Tibial nerve (tissue), 3 donors: ENCODE results near the gene SIAH2.

Source experiments
- CTCF ChIP-seq, 5 experiments: fragments of 200-600 bp in 3 of 5; fragments of 450-650 bp in 2 of 5; sonication (generic) in 3 of 5; IDR thresholded peaks; one replicate each; pipeline ENCODE4 v1.5.1; 2016 to 2019; ENCODE audit warnings: antibody characterized with exemption in 5 of 5, mild to moderate bottlenecking in 3 of 5, moderate library complexity in 2 of 5
- POLR2A ChIP-seq, 2 donors: fragments of 450-650 bp; IDR thresholded peaks; one replicate each; pipeline ENCODE4 v1.6.1; 2017; ENCODE audit warnings: antibody characterized with exemption in 2 of 2, mild to moderate bottlenecking in 2 of 2, moderate library complexity in 2 of 2

DNA sequence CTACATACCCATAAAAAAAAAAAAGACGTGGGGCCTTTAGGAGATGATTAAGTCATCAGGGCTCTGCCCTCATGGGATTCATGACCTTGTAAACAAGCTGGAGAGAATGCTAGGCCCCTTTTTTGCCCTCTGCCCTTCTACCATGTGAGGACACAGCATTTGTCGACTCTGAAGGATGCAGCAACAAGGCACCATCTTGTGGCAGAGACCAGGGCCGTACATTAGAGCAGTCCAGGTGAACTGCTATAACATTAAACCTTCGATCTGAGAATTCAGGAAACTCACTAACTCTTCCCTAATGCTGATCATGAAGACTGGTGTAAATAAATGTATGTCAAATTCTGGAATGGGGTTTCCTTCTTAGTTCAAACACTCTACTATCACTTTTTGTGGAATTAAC, 30.7 kb upstream of the SIAH2 start:
- TF ChIP-seq CTCF (IDR thresholded peaks at IDR 0.05) = no peak
- no peak for TF ChIP-seq POLR2A (IDR thresholded peaks at IDR 0.05)
